GM18511 (cell line): Measurements from ENCODE around the gene GPS1.

Experiments
- ATAC-seq: cut with Tn5 transposase; IDR thresholded peaks from one replicate; pipeline ENCODE4 v1.9.1; 2021; ENCODE audit warnings: mild to moderate bottlenecking, moderate library complexity; ENCODE audit not compliant: unreplicated experiment

GPS1 gene

GRCh38 chr17:82051776-82052637, at the start of gene GPS1, which contains the start of gene RFNG:
Gene GPS1, plus strand, starts transcription at chr17:82051898. Its CDS starts 34 bp downstream, at chr17:82051932.
Gene RFNG, minus strand, starts transcription at chr17:82051811. Its CDS starts 45 bp downstream, at chr17:82051766.
- ATAC-seq: peak; percentile 68

- ATAC-seq: no peak
These were observed 48.0 kb upstream of the GPS1 start for GRCh38 chr17:82003411-82004381.

- no peak for ATAC-seq
These were observed 46.9 kb upstream of the GPS1 start for GRCh38 chr17:82004517-82005455.

- no peak for ATAC-seq
These were observed 45.9 kb upstream of the GPS1 start for GRCh38 chr17:82005701-82006348.

- no peak for ATAC-seq
These were observed 45.0 kb upstream of the GPS1 start for GRCh38 chr17:82006468-82007227.

GRCh38 chr17:82007228-82007494, 44.5 kb upstream of the GPS1 start:
- ATAC-seq: no peak

GRCh38 chr17:82007495-82008257, 44.0 kb upstream of the GPS1 start:
- ATAC-seq: no peak

- ATAC-seq: no peak
These were observed 43.3 kb upstream of the GPS1 start for GRCh38 chr17:82008258-82008940.

- ATAC-seq: no peak
These were observed 42.7 kb upstream of the GPS1 start for GRCh38 chr17:82008941-82009405.

GRCh38 chr17:82009413-82009812, 42.3 kb upstream of the GPS1 start:
- no peak for ATAC-seq

GRCh38 chr17:82010575-82011525, 40.8 kb upstream of the GPS1 start:
- no peak for ATAC-seq

- no peak for ATAC-seq
These were observed 40.0 kb upstream of the GPS1 start for GRCh38 chr17:82011617-82012187.

- no peak for ATAC-seq
These were observed 39.4 kb upstream of the GPS1 start for GRCh38 chr17:82012261-82012639.

GRCh38 chr17:82012640-82013295, 38.9 kb upstream of the GPS1 start:
- no peak for ATAC-seq

GRCh38 chr17:82013341-82013740, 38.4 kb upstream of the GPS1 start:
- ATAC-seq: no peak

- no peak for ATAC-seq
These were observed 37.9 kb upstream of the GPS1 start for GRCh38 chr17:82013772-82014321.
